GM18873 (cell line): ENCODE data around the gene CCDC187.

ENCODE experiments used
- ATAC-seq: cut with Tn5 transposase; IDR thresholded peaks from one replicate; pipeline ENCODE4 v1.9.1; 2021; ENCODE audit warnings: mild to moderate bottlenecking, moderate library complexity, moderate number of reproducible peaks; ENCODE audit not compliant: unreplicated experiment, low FRiP score

Gene CCDC187

GRCh38 chr9:136258786-136259516 lies 44.9 kb downstream of the CCDC187 start:
- ATAC-seq, result no peak

DNA sequence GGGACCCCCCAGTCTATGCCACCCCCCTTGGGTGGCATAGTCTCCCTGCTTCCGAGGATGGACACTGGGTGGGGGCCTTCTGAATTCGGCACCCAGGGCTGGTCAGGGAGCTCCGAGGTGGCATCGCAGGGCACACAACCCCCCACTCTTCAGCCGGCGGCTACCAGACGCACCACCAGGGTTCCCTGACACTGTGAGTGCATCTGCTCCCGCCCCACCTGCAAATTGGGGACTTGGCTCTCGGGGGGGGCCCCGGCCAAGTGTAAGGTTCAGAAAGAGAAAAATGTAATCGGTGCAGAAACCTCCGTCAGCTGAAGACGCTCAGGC lies 45.6 kb downstream of the CCDC187 start:
- ATAC-seq, result no peak

DNA sequence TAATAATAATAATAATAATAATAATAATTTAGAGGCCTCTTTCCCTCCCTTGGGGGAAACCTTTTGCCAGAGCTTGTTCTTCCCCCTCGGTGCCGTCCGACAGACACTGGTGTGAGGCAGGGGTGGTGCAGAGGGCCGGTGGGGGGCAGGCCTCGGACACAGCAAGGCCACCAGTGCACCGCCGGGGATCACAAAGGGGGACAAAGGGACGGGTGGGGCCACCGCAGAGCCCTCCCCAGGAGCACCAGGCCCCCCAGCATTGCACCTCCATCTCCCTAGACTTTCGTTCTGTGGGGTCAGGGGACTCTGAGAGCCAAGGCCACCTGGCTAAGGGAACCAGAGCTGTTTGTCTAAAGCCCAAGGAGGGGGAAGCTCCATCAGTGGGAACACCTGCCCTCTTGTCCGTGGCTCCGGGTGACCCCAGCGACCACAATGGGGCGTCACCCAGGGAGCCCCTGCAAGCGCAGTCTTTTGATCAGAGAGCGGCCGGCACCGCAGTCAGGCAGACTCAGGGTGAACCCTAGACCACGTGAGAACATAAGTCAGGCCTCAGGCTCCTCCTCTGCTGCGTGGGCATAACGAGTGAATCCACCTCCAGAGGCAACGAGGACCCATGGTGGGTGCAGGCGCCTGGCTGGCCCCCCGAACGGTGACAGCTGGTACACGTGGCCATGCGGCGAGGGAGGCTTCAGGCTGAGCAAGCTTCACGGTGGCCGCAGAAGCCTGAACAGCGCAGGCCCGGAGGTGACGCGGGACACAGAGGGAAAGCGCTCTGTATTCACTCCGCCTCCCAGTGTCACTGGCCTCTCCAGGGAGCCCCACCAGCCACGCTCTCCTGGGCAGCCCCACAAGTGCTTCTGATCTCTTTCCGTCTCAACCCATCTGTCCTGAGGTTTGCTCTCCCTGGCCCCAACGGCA lies 46.3 kb downstream of the CCDC187 start:
- no peak for ATAC-seq

GRCh38 chr9:136255896-136256890 lies 47.7 kb downstream of the CCDC187 start:
- ATAC-seq, result no peak

- no peak for ATAC-seq
These were observed 48.7 kb downstream of the CCDC187 start for GRCh38 chr9:136255166-136255538.

DNA sequence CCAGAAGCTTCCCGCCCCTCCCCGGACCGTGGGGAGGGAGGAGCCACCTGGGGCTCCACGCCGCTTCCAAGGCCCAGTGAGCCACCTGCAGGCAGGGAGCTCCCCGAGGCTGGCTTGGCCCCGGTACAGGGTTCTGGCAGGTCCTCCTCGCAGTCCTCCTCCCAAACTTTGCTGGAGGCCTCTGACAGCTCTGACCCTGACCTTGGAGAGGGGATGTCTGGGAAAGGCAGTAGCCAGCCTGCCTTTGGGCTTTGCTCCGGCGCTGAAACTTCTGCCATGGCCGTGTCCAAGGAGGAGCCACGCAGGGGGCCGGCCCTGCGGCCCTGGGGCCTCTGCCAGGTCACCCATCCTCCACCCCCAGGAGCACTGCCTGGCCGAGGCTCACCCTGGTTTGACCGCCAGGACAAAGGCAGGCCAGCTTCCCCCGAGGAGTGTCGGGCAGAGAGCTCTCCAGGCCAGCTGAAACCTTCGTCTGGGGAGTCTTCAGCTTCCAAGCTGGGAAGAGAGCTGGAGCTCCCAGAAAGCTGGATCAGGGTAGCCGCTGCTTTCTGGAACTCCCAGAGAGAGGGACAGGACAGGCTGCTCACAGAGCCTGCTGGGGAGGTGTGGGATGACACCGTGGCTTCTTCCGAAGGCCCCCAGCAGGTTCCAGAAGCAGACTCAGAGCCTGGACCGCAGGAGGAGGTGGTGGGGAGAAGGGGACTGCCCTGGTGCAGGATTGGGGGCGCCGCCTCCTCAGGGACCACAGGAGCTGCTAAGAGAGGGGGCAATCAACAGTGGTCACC lies 49.3 kb downstream of the CCDC187 start:
- no peak for ATAC-seq

DNA sequence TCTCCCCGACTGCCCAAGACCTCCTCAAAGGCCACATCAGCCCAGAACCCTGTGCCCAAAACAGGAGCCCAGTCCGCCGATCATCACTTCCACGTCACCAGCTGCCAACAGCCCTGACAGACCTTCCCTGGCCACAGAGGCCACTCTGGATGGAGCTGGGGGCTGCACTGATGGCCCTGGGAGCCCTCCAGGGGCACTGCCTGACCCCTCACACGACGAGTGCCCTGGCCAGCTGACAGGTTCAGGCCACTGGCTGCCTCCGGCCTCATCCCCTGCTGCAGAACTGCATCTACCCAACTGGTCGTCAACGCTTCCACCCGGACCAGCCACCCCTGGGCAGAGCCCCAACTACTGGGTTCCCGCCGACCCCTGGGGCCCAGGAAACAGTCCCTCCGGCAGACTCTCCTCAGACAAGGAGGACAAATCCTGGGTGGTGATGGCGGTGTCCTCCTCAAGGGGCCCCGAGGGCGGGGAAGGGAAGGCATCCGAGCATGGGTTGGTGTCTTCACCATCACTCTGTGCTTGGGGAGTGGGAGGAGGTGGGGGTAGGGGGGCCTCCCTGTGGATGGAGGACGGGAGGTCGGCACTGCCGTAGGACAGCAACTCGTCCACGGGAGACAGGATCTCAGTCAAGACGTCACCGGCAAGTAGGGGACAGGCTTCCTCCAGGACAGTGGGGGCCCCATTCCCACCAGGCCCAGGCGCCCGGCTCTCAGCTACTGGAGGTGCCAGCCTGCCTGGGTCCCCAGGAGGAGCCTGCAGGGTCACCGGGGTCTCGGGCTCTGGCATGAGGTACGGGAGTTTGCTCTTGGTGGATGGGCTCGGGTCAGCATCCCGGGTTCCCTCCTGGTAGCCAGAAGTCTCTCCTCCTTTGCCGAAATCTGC lies 50.4 kb downstream of the CCDC187 start:
- no peak for ATAC-seq

DNA sequence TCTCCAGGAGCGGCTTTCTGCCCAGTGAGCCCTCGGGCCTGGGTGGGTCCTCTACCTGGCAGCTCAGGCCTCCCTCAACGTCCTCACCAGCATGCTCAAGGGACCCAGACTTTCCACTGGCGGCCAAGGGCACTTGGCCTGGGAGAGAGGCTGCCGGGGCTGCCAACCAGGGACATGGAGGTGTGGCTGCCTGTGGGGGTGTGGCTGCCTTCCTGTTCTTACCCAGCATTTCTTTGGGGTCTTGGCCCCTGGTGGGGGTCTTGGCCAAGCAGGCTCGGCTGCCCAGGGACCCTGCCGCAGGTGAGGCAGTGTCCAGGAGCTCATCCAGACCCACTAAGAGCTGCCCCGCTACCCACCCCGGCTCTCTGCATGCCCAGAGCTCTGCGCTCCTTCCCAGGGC lies 51.0 kb downstream of the CCDC187 start:
- no peak for ATAC-seq

GRCh38 chr9:136252281-136252680 lies 51.6 kb downstream of the CCDC187 start:
- ATAC-seq, result no peak

DNA sequence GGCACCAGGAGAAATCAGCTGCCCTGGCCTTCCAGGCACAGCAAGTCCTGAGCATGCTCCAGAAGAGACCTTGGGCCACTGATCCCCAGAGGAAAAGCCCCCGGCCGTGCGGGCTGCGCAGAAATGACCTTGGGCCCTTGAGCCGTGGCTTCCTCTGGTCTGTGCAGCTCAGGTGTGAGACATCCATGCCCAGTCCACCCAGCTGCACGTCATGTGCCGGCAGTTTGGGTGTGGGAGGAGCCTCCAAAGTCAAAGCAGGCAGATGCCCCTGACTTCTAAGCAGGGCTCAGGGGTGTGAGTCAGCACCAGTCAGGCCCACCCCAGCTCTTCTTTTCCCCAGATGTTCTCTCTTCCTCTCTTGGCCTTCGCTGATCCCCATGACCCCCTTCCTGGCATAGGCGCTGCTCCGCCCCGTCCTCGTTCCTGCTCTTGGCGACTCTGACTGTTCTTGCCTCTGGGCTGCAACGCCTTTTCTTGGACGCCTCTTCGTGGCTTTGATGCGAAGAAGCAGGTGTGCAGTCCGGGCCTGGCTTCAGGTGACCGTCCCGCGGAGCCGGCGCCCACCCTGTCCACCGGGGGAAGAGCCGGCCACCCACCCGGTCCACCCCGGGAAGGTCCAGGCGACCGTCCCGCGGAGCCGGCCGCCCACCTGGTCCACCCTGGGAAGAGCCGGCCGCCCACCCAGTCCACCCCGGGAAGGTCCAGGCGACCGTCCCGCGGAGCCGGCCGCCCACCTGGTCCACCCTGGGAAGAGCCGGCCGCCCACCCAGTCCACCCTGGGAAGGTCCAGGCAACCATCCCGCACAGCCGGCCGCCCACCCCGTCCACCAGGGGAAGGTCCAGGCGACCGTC lies 52.4 kb downstream of the CCDC187 start:
- no peak for ATAC-seq

DNA sequence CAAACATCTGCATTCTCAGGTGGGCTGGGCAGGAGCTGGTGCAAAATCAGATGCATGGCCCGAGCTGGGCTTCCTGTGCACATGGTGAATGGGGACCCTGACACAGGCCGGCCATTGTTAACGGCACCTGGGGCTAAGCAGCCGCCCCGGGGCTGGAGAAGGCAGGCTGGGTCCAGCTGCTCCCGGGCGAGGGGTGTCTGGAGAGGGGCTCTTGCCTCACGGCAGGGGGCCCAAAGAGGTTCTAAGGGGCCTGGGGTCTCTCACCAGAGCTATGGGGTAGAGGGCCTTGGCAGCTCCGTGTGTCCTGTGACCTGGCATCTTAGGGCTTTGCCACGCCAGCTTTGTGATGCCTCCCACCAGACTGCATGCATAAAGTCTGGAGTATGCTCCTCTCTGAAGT lies 53.2 kb downstream of the CCDC187 start:
- ATAC-seq, result no peak

GRCh38 chr9:136249877-136250559 lies 53.9 kb downstream of the CCDC187 start:
- ATAC-seq, result no peak

DNA sequence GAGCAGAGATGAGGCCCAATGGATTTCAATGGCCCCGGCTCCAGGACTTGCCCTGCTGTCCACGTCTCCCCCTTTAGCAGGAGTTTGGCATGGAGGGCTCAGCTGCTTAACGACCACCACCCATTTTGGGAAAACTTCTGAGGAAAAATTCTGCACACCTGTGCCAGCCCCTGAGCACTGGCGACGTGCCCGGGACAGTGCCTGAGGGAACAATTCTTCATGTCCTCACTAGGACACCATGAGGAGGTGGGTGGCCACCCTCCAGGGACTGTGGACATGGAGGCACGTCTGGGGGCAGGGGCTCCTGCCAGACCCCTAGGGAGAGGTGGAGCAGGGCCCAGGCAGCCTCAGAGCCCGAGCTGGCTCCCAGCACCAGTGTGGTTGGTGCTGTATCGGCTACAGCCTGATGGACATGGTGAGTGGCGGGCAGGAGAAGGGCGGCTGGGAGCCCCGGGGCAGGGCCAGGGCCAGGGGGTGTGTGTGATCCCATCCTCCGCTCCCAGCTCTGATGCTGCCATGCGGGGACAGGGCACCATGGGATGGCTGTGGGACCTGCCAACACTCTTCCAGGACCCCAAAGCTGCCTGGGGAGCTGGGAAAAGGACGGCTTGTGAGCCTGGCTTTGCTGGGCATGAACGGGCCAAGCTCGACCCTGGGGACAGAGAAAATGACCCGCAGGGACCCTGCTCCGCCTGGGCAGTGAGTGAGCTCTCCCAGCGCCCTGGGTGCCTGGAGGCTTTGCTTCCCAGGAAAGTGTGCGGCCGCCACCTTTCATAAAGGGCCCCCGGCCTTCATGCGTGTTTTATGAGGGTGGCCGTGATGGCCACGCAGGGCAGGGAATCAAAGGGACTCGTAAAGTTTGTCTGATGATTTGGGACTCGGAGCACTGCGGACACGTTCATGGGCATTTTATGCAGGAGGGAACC lies 54.7 kb downstream of the CCDC187 start:
- ATAC-seq, result no peak

DNA sequence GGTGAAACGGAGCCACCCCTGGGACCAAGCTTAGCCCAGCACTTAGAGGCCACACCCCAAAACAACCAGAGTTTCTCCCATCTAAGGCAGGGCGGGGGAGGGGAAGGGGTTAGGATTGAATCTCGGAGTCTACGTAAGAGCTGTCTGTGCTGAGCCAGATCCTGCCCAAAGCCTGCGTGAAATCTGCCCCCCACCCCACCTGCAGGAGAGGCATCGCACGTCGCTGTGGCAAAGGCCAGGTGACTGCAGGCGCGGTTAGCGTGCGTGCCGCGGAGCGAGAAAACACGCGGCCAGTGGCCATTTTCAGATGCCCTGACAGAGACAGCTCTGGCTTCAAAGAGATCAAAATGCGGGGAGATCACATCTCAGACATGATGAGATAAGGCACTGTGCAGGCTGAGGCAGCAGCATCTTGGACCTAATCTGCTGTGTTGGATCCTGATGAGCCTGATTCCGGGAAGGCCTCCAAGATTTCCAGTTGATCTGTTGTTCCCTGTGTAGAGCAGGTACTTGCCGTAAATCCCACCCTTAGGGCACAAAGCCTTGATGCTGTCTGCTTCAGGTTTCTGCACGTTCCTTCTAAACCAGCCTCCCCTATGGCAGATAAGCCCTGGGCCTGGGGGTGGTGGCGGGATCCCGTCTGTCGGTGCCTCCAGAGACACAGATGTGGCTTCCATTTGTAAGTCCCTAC lies 55.8 kb downstream of the CCDC187 start:
- no peak for ATAC-seq

- no peak for ATAC-seq
These were observed 56.4 kb downstream of the CCDC187 start for GRCh38 chr9:136247551-136247916.
